CD8-positive, alpha-beta memory T cell (primary cell): ENCODE measurements around the gene AIG1. TPM values are rescaled to one million over a fixed set of nuclear protein-coding genes. Genes with fewer than 3 reads are reported as not detected.

ENCODE experiments used
- CTCF ChIA-PET: fragments of 350-600 bp; sonication (Branson Sonifier 250); formaldehyde crosslinking; loops from one replicate; lab custom pipeline; 2021; ENCODE audit warnings: antibody characterized with exemption; lab: Charles Lee
- POLR2A ChIA-PET: fragments of 350-600 bp; sonication (Branson Sonifier 250); formaldehyde crosslinking; loops from one replicate; lab custom pipeline; 2021; ENCODE audit warnings: antibody characterized with exemption; lab: Charles Lee
- DNase-seq, 5 donors: peaks; one replicate each; pipeline versions ENCODE4 v3.0.0 to v3.0.0-alpha.2; 2020 to 2022; ENCODE audit warnings: mixed read lengths in 1 of 5
- H3K27ac ChIP-seq: one replicate; pipeline ENCODE4 v1.7.0; 2013; ENCODE audit warnings: low read depth, mild to moderate bottlenecking, low read length, moderate library complexity
- H3K27me3 ChIP-seq: 2 replicates; pipeline ENCODE4 v1.7.0; 2013; ENCODE audit warnings: low read length, mild to moderate bottlenecking; ENCODE audit not compliant: insufficient read depth, poor library complexity, severe bottlenecking
- H3K36me3 ChIP-seq: 2 replicates; pipeline ENCODE4 v1.7.0; 2013; ENCODE audit warnings: mild to moderate bottlenecking, low read length, moderate library complexity; ENCODE audit not compliant: insufficient read depth
- H3K4me1 ChIP-seq: 2 replicates; pipeline ENCODE4 v1.7.0; 2013; ENCODE audit warnings: mild to moderate bottlenecking, low read length, moderate library complexity; ENCODE audit not compliant: insufficient read depth
- H3K4me3 ChIP-seq: 2 replicates; pipeline ENCODE4 v1.7.0; 2013; ENCODE audit warnings: mild to moderate bottlenecking, low read length
- H3K9me3 ChIP-seq: 2 replicates; pipeline ENCODE4 v1.7.0; 2013; ENCODE audit warnings: mild to moderate bottlenecking, low read length
- H3K27ac Mint-ChIP-seq, 8 donors: one replicate each; pipeline ENCODE4 v1.8.0; 2020 to 2021; ENCODE audit warnings: mixed read lengths in 8 of 8, mild to moderate bottlenecking in 6 of 8, inconsistent platforms in 3 of 8, moderate library complexity in 3 of 8
- H3K27me3 Mint-ChIP-seq, 2 donors: one replicate each; pipeline ENCODE4 v1.8.0; 2020 to 2021; ENCODE audit warnings: mixed read lengths in 2 of 2, mild to moderate bottlenecking in 1 of 2, moderate library complexity in 1 of 2
- H3K36me3 Mint-ChIP-seq, 3 donors: one replicate each; pipeline ENCODE4 v1.8.0; 2020 to 2021; ENCODE audit warnings: mixed read lengths in 3 of 3, inconsistent platforms in 1 of 3, mild to moderate bottlenecking in 1 of 3
- H3K4me1 Mint-ChIP-seq, 3 donors: one replicate each; pipeline ENCODE4 v1.8.0; 2020 to 2021; ENCODE audit warnings: mixed read lengths in 3 of 3, inconsistent platforms in 1 of 3, mild to moderate bottlenecking in 1 of 3
- H3K4me3 Mint-ChIP-seq, 7 donors: one replicate each; pipeline ENCODE4 v1.8.0; 2020 to 2021; ENCODE audit warnings: mixed read lengths in 7 of 7, mild to moderate bottlenecking in 6 of 7, moderate library complexity in 4 of 7, inconsistent platforms in 2 of 7
- H3K9me3 Mint-ChIP-seq, 5 donors: one replicate each; pipeline ENCODE4 v1.8.0; 2020 to 2022; ENCODE audit warnings: mixed read lengths in 5 of 5, mild to moderate bottlenecking in 3 of 5, moderate library complexity in 2 of 5, inconsistent platforms in 1 of 5
- polyA plus RNA-seq: library from polyadenylated mRNA; unstranded; fragments of 300-500 nt; fragmentation: Illumina TruSeq; gene quantifications from one replicate; pipeline ENCODE4 v1.2.3, GENCODE V29; 2021
- total RNA-seq, 2 experiments: library from RNA; stranded (reverse); gene quantifications; one replicate each; pipeline ENCODE4 v1.2.3, GENCODE V29; 2021

Gene AIG1
- total and polyA plus RNA-seq, 3 experiments from 2014 or later, result 6.9 to 17.3 (median 8.2) TPM

- Histone ChIP-seq H3K36me3 (no peaks in the 10 kb centered on the region), H3K27me3 (no peaks in the 10 kb centered on the region), H3K4me1 (no peaks in the 10 kb centered on the region), H3K27ac (no peak overlapping the region), H3K4me3 (no peak overlapping the region), H3K9me3 (no peaks in the 10 kb centered on the region)
- no peak for DNase-seq
- CTCF ChIA-PET, result no interaction called here
- Mint-ChIP-seq H3K27me3 (peaks cover 0 to 1% of the 10 kb centered on the region in 2 donors), H3K9me3 (no peaks in the 10 kb centered on the region), H3K27ac (no peak overlapping the region), H3K4me3 (no peak overlapping the region), H3K4me1 (no peaks in the 10 kb centered on the region), H3K36me3 (peaks cover 0 to 7% (median 6%) of the 10 kb centered on the region in 3 donors)
- POLR2A ChIA-PET, result no interaction called here
These were observed 51.5 kb downstream of the AIG1 start for GRCh38 chr6:143112084-143112768.

DNA sequence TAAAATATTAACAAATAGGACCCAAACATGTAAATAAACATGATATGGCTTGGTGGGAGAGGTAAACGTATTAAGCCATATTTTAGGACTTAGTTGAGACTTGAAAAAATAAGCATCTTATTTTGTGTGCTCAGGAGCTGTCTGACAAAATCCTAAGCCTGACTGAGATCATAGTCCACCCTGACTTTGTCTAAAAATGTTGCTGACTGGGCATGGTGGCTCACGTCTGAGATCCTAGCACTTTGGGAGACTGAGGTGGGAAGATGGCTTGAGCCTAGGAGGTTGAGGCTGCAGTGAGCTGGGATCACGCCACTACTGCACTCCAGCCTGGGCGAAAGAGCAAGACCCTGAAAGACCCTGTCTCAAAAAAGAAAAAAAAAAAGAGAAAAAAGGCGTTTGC, 52.1 kb downstream of the AIG1 start:
- H3K36me3 ChIP-seq, result no peaks in the 10 kb centered on the region
- no peaks in the 10 kb centered on the region for H3K4me1 ChIP-seq
- Mint-ChIP-seq H3K9me3 (no peaks in the 10 kb centered on the region), H3K27me3 (peaks cover 0 to 1% of the 10 kb centered on the region in 2 donors), H3K4me1 (no peaks in the 10 kb centered on the region), H3K27ac (no peak overlapping the region), H3K4me3 (no peak overlapping the region), H3K36me3 (peaks cover 0 to 7% (median 6%) of the 10 kb centered on the region in 3 donors)
- CTCF ChIA-PET, result no interaction called here
- H3K27me3 ChIP-seq, result no peaks in the 10 kb centered on the region
- POLR2A ChIA-PET, result interaction anchor here (0.7 kb wide), 1 partner anchor 23 kb away, joined by 3 read pairs; no protein-coding TSS in a partner anchor
- H3K27ac ChIP-seq, result no peak overlapping the region
- DNase-seq, result no peak
- no peak overlapping the region for H3K4me3 ChIP-seq
- no peaks in the 10 kb centered on the region for H3K9me3 ChIP-seq

- Mint-ChIP-seq H3K27me3 (peaks cover 0 to 1% of the 10 kb centered on the region in 2 donors), H3K4me1 (no peaks in the 10 kb centered on the region), H3K36me3 (peaks cover 0 to 5% (median 4%) of the 10 kb centered on the region in 3 donors), H3K4me3 (no peak overlapping the region), H3K9me3 (peaks cover 0 to 4% (median under 1%) of the 10 kb centered on the region in 5 donors), H3K27ac (no peak overlapping the region)
- no peaks in the 10 kb centered on the region for H3K4me1 ChIP-seq
- POLR2A ChIA-PET, result no interaction called here
- no peak for DNase-seq
- no peaks in the 10 kb centered on the region for H3K36me3 ChIP-seq
- no peaks in the 10 kb centered on the region for H3K27me3 ChIP-seq
- no peak overlapping the region for H3K4me3 ChIP-seq
- no peak overlapping the region for H3K27ac ChIP-seq
- CTCF ChIA-PET, result no interaction called here
- no peaks in the 10 kb centered on the region for H3K9me3 ChIP-seq
These were observed 55.0 kb downstream of the AIG1 start for GRCh38 chr6:143115728-143116127.

DNA sequence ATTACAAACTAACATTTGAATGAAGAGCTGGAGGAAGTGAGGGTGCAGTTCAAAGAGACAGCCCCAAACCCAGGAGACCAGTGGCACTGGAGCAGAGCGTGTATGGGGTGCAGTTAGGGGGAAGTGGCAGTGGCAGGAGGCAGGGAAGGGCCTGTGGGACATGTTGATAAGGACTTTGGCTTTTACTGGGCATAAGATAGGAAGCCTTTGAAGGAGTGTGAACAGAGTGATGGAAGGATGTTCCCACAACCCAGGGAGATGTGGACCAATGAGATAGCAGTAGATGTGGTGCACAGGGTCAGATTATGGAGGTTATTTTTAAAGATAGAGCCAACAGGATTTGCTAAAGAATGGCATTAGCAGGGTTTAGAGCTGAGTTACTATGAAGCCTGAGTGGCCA, 56.4 kb downstream of the AIG1 start:
- ChIA-PET CTCF (no interaction called here), POLR2A (no interaction called here)
- no peaks in the 10 kb centered on the region for H3K27me3 Mint-ChIP-seq
- Histone ChIP-seq H3K4me1 (no peaks in the 10 kb centered on the region), H3K9me3 (no peaks in the 10 kb centered on the region), H3K27me3 (no peaks in the 10 kb centered on the region), H3K27ac (no peak overlapping the region), H3K36me3 (no peaks in the 10 kb centered on the region), H3K4me3 (no peak overlapping the region)
- H3K36me3 Mint-ChIP-seq, result peaks cover 0 to 12% (median 3%) of the 10 kb centered on the region in 3 donors
- H3K4me3 Mint-ChIP-seq, result peak overlapping the region in 1 of 7 donors; percentile 75
- DNase-seq, result no peak
- H3K27ac Mint-ChIP-seq, result no peak overlapping the region
- H3K9me3 Mint-ChIP-seq, result peaks cover 0 to 12% (median 8%) of the 10 kb centered on the region in 5 donors
- no peaks in the 10 kb centered on the region for H3K4me1 Mint-ChIP-seq

GRCh38 chr6:143119260-143119659, 58.6 kb downstream of the AIG1 start:
- no peaks in the 10 kb centered on the region for H3K4me1 Mint-ChIP-seq
- no peak overlapping the region for H3K4me3 Mint-ChIP-seq
- no peaks in the 10 kb centered on the region for H3K27me3 Mint-ChIP-seq
- no peak overlapping the region for H3K27ac Mint-ChIP-seq
- H3K9me3 Mint-ChIP-seq, result peaks cover 0 to 12% (median 8%) of the 10 kb centered on the region in 5 donors
- Histone ChIP-seq H3K36me3 (no peaks in the 10 kb centered on the region), H3K9me3 (no peaks in the 10 kb centered on the region), H3K27ac (no peak overlapping the region), H3K27me3 (no peaks in the 10 kb centered on the region), H3K4me1 (no peaks in the 10 kb centered on the region), H3K4me3 (no peak overlapping the region)
- peaks cover 0 to 17% (median 3%) of the 10 kb centered on the region in 3 donors for H3K36me3 Mint-ChIP-seq
- ChIA-PET CTCF (no interaction called here), POLR2A (no interaction called here)
- DNase-seq, result no peak

GRCh38 chr6:143123081-143123480, 62.4 kb downstream of the AIG1 start:
- Mint-ChIP-seq H3K27ac (no peak overlapping the region), H3K36me3 (peaks cover 0 to 17% (median 3%) of the 10 kb centered on the region in 3 donors), H3K4me1 (peaks cover 4 to 8% (median 8%) of the 10 kb centered on the region in 3 donors), H3K4me3 (no peak overlapping the region), H3K27me3 (no peaks in the 10 kb centered on the region), H3K9me3 (peaks cover 0 to 12% (median 8%) of the 10 kb centered on the region in 5 donors)
- Histone ChIP-seq H3K27me3 (no peaks in the 10 kb centered on the region), H3K4me3 (no peak overlapping the region), H3K27ac (no peak overlapping the region), H3K9me3 (no peaks in the 10 kb centered on the region), H3K36me3 (no peaks in the 10 kb centered on the region), H3K4me1 (no peaks in the 10 kb centered on the region)
- ChIA-PET CTCF (no interaction called here), POLR2A (no interaction called here)
- no peak for DNase-seq

GRCh38 chr6:143123941-143124340, 63.3 kb downstream of the AIG1 start:
- Histone ChIP-seq H3K4me1 (no peaks in the 10 kb centered on the region), H3K4me3 (no peak overlapping the region), H3K27me3 (no peaks in the 10 kb centered on the region), H3K36me3 (no peaks in the 10 kb centered on the region), H3K9me3 (no peaks in the 10 kb centered on the region), H3K27ac (no peak overlapping the region)
- DNase-seq, result no peak
- no peak overlapping the region for H3K4me3 Mint-ChIP-seq
- H3K9me3 Mint-ChIP-seq, result peaks cover 0 to 12% (median 8%) of the 10 kb centered on the region in 5 donors
- POLR2A ChIA-PET, result no interaction called here
- H3K36me3 Mint-ChIP-seq, result peaks cover 0 to 14% (median 6%) of the 10 kb centered on the region in 3 donors
- H3K27me3 Mint-ChIP-seq, result no peaks in the 10 kb centered on the region
- H3K27ac Mint-ChIP-seq, result no peak overlapping the region
- CTCF ChIA-PET, result no interaction called here
- H3K4me1 Mint-ChIP-seq, result peaks cover 4 to 8% (median 8%) of the 10 kb centered on the region in 3 donors

DNA sequence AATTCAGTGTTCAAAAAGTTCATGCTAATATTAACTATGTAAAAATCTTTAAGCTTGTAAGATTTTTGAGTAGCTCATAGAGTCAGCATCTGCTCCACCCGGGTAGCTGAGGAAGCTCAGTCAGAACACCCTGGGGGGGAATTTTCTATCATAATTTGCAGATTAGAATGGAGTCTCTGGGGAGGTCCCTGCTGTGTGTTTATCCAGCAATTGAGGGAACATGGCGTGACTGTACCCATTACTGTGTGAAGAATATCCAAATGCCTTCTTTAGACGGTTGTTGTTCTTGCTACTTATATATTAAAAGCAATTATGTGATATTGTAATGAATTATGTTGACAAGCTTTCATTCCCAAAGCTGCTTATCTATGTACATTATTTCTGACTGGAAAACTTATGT, 64.8 kb downstream of the AIG1 start:
- H3K9me3 ChIP-seq, result no peaks in the 10 kb centered on the region
- H3K4me1 ChIP-seq, result no peaks in the 10 kb centered on the region
- Mint-ChIP-seq H3K27ac (no peak overlapping the region), H3K36me3 (peaks cover 0 to 16% (median 5%) of the 10 kb centered on the region in 3 donors), H3K9me3 (peaks cover 0 to 13% (median 8%) of the 10 kb centered on the region in 5 donors), H3K27me3 (no peaks in the 10 kb centered on the region), H3K4me3 (no peak overlapping the region), H3K4me1 (peaks cover 4 to 8% (median 8%) of the 10 kb centered on the region in 3 donors)
- ChIA-PET CTCF (no interaction called here), POLR2A (no interaction called here)
- no peak for DNase-seq
- H3K36me3 ChIP-seq, result no peaks in the 10 kb centered on the region
- H3K4me3 ChIP-seq, result no peak overlapping the region
- no peak overlapping the region for H3K27ac ChIP-seq
- no peaks in the 10 kb centered on the region for H3K27me3 ChIP-seq
